Tibial nerve (tissue), 4 donors: Measurements from ENCODE around the gene SHROOM2.

Experiments used
- EP300 ChIP-seq, 2 donors: sonication (generic); formaldehyde crosslinking; IDR thresholded peaks; one replicate each; pipeline ENCODE4 v1.6.1; 2017; ENCODE audit warnings: antibody characterized with exemption in 2 of 2, mild to moderate bottlenecking in 1 of 2
- POLR2A ChIP-seq, 2 donors: fragments of 450-650 bp; IDR thresholded peaks; one replicate each; pipeline ENCODE4 v1.6.1; 2017; ENCODE audit warnings: antibody characterized with exemption in 2 of 2, mild to moderate bottlenecking in 2 of 2, moderate library complexity in 2 of 2
- TF ChIP-seq, protein P1 (sequence below), 5 experiments: fragments of 200-600 bp in 3 of 5; fragments of 450-650 bp in 2 of 5; sonication (generic) in 3 of 5; IDR thresholded peaks; one replicate each; pipeline ENCODE4 v1.5.1; 2016 to 2019; ENCODE audit warnings: antibody characterized with exemption in 5 of 5, mild to moderate bottlenecking in 3 of 5, moderate library complexity in 2 of 5

DNA sequence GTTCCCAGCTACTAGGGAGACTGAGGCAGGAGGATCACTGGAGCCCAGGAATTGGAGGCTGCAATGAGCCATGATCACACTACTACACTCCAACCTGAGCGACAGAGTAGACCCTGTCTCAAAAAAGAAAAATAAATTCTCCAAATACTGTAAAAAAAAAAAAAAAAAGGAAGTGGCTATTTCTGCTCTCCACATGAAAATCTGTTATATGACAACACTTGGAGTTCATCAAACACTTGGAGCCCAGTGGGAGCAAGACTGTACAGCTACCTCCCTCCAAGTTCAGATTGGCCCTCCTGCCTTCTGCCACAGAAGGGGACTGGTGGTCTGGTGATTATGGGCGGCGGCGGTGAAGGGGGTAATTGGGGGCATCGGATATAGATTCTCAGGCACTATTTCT, 172.0 kb downstream of the SHROOM2 start:
- TF ChIP-seq, protein P1, sequence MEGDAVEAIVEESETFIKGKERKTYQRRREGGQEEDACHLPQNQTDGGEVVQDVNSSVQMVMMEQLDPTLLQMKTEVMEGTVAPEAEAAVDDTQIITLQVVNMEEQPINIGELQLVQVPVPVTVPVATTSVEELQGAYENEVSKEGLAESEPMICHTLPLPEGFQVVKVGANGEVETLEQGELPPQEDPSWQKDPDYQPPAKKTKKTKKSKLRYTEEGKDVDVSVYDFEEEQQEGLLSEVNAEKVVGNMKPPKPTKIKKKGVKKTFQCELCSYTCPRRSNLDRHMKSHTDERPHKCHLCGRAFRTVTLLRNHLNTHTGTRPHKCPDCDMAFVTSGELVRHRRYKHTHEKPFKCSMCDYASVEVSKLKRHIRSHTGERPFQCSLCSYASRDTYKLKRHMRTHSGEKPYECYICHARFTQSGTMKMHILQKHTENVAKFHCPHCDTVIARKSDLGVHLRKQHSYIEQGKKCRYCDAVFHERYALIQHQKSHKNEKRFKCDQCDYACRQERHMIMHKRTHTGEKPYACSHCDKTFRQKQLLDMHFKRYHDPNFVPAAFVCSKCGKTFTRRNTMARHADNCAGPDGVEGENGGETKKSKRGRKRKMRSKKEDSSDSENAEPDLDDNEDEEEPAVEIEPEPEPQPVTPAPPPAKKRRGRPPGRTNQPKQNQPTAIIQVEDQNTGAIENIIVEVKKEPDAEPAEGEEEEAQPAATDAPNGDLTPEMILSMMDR (IDR thresholded peaks at IDR 0.05), result no peak
- TF ChIP-seq POLR2A (IDR thresholded peaks at IDR 0.05) (no peak), EP300 (IDR thresholded peaks at IDR 0.05) (no peak)
